GM12874 (cell line): ENCODE data around the gene GIT2.

Experiments used
- TF ChIP-seq, protein P1 (sequence below): IDR thresholded peaks from 2 replicates; pipeline ENCODE4 v1.5.1; 2011; ENCODE audit warnings: low read depth, mild to moderate bottlenecking, control low read depth, low read length, moderate library complexity; ENCODE audit not compliant: insufficient read depth

The GIT2 gene

DNA sequence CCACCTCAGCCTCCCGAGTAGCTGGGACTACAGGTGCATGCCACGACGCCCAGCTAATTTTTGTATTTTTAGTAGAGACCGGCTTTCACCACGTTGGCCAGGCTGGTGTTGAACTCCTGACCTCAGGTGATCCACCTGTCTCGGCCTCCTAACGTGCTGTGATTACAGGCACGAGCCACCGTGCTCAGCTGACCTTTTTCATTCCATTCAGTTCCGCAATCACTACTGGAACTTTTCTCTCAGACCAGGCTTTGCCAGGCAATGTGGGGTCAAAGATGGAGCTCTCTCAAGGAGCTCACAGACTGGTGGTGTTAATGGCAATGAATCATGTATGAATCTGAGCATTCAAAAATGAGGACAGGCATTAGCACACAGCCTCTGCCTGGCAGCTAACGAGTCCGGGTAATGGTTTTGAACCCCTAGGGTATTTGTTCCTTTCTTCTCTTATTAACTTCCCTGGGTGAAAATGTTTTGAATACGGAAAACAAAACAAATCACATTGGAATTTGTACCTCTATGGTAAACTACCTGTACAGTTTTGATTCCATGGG is 105.5 kb downstream of the GIT2 start:
- TF ChIP-seq, protein P1, sequence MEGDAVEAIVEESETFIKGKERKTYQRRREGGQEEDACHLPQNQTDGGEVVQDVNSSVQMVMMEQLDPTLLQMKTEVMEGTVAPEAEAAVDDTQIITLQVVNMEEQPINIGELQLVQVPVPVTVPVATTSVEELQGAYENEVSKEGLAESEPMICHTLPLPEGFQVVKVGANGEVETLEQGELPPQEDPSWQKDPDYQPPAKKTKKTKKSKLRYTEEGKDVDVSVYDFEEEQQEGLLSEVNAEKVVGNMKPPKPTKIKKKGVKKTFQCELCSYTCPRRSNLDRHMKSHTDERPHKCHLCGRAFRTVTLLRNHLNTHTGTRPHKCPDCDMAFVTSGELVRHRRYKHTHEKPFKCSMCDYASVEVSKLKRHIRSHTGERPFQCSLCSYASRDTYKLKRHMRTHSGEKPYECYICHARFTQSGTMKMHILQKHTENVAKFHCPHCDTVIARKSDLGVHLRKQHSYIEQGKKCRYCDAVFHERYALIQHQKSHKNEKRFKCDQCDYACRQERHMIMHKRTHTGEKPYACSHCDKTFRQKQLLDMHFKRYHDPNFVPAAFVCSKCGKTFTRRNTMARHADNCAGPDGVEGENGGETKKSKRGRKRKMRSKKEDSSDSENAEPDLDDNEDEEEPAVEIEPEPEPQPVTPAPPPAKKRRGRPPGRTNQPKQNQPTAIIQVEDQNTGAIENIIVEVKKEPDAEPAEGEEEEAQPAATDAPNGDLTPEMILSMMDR = no peak

DNA sequence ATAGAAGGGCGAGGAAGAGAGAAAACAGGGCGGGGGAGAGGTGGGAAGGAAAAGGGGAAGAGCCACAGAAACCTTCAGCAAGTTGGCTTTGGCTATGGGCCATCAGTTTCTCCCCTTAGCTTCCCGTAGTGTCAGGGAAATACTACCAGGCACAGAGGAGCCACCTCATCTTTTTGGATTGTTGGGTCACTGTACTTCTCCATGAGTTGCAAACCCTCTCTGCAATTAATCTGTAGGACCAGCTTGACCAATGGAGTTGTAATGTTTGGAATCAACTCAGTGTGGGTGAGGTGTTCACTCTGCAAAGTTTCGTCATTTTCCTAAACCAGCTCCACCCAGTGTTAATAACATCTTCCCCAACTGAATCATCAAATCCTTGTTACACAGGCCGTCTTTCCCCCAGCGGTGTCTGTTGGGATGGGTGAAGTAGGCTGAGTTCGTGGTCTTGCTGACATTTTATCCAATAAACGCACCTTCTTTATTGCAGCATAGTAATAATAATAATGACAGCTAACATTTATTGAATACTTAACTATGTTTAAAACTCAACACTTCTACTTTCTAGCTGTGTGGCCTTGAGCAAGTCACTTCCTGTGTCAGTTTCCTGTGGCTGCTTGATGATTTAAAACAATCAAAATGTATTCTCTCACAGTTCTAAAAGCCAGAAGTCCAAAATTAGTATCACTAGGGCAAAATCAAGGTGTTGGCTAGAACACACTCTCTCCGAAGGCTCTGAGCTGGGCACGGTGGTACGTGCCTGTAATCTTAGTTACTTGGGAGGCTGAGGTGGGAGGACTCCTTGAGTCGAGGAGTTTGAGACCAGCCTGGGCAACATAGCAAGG is 107.8 kb downstream of the GIT2 start:
- TF ChIP-seq, protein P1 = no peak

DNA sequence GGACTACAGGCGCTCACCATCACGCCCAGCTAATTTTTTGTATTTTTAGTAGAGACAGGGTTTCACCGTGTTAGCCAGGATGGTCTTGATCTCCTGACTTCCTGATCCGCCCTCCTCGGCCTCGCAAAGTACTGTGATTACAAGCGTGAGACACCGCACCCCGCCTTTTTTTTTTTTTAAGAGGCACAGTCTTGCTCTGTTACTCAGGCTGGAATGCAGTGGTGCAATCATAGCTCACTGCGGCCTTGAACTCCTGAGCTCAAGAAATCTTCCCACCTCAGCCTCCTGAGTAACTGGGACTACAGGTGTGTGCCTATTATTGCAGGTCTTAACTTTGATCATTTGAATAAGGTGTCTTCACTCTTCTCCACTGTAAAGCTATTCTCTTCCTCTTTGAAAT is 110.6 kb downstream of the GIT2 start:
- TF ChIP-seq, protein P1 = no peak

DNA sequence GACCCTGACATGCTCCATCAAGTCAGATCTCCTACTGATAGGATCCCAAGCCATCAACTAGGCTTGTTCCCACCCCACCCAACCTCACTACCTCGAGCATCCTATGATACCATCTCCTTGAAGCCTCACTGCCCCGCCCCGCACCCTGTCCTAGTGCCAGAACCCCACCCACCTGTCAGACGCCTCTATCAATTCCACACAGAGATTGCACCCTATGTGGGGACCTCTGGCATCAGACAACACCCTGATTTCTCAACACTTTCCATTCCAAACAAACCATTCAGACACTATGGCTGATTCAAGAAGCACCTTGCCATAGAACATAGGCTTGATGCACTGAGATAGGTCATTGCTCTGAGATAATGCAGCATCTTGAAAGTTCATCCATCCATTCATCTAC is 112.7 kb downstream of the GIT2 start:
- TF ChIP-seq, protein P1 = no peak

DNA sequence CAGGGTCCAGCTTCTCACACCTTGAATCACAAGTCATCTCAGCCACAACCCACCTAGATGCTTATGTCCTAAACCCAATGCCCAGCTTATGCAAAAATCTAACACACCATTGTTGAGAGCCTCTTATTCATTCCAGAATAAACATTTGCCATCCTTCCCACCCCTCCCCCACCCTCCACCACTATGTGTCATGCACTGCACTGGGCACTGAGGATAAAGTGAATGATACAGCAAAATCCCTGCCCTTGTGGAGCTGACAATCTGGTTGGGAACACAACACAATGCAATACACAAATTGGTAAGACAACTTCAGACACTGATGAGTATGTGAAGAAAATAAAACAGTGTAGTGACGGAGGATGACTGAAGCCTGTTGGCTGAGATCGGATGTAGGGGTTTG is 114.4 kb downstream of the GIT2 start:
- TF ChIP-seq, protein P1 = no peak

DNA sequence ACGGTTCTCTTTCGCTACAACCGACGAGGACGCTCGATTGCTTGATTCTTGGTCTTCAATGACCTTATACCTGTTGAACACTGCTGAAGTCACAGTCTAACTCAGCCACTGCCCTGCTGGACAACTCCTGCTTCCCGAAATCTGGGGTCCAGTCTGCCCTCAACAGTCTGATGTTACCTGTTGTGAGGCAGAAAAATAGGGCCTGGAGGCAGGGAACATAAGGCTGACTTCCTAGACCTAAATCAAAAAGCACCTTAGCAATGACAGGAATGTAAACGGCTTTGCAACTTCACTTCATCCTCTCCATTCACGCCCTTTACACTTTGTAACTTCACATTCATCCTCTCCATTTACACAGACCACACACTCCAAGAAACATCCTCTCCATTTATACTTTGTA is 115.2 kb downstream of the GIT2 start:
- TF ChIP-seq, protein P1 = no peak

DNA sequence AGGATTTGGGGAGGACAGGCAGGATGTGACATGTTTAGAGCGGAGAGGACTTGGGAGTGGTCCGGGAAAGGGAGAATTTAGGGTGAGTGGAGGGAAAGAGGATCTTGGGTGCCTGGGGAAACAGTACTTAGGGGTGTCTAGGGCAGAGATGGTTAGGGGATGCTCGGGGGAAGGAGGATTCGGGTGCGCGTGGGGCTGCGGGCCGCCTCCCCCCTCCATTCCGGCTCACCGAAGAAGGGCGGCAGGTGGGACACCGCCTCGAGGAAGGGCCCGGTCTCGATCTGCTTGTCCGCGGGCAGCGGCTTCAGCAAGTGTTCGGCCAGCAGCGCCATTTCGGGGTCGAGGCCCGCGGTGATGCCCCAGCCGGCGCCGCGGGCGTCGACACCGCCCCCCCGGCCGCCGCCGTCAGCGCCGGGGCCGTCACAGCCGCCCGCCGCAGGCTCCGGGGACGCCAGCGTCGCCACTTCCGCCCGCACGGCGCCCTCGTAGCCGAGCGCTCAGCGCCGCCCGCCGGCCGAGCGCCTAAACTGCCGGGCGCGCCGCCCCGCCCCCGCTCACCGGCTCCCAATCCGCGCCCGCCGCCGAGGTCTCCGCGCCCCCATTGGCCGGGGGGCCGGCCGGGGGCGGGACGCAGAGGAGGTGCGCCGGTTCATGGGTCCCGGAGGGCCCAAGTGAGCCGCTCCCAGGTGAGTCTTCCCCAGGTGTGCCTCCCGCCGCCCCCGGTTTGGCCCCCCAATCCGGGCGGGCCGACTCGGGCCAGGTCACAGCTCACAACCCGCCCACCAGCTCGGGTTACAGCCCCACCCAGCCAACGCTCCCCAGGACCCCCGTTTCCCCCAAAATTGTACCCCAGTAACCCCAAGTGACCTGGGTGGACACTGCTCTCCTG is 115.9 kb downstream of the GIT2 start, which contains the start of gene GLTP:
Gene GLTP (minus strand): TSS at position 499 of the 889 bp plus-strand sequence. CDS start 167 bp downstream, at position 332.
- TF ChIP-seq, protein P1 = peak; percentile 71
